Loucy (cell line): Measurements from ENCODE around the gene CCDC81.

Experiments
- CTCF ChIP-seq: fragments of 200-600 bp; sonication (generic); conservative IDR thresholded peaks from 2 replicates; pipeline ENCODE4 v1.5.1; 2014; ENCODE audit warnings: mild to moderate bottlenecking, antibody characterized with exemption, low read length
- EZH2phosphoT487 ChIP-seq: fragments of 200-600 bp; IDR thresholded peaks from 2 replicates; pipeline ENCODE4 v1.6.1; 2018; ENCODE audit warnings: antibody characterized with exemption, mild to moderate bottlenecking, moderate library complexity, borderline replicate concordance

- TF ChIP-seq CTCF (no peak), EZH2phosphoT487 (no peak)
Observed at GRCh38 chr11:86358720-86359119, 16.0 kb upstream of the CCDC81 start.
